OCI-LY1 (cell line): Measurements from ENCODE around the gene HAND2.

Experiments used
- H2AFZ ChIP-seq: fragments of 200-600 bp; sonication (generic), shearing (Covaris generic); 2 replicates; pipeline ENCODE4 v1.6.0; 2014; ENCODE audit warnings: antibody characterized with exemption, mild to moderate bottlenecking, low read length
- H3F3A ChIP-seq: fragments of 200-600 bp; sonication (generic), shearing (Covaris generic); 2 replicates; pipeline ENCODE4 v1.6.0; 2014; ENCODE audit warnings: mild to moderate bottlenecking, antibody characterized with exemption, low read length, moderate library complexity; ENCODE audit not compliant: insufficient read depth
- H3K27ac ChIP-seq: fragments of 200-600 bp; sonication (generic); 2 replicates; pipeline ENCODE4 v1.5.1; 2014; ENCODE audit warnings: low read length, mixed run types, mild to moderate bottlenecking, low read depth; ENCODE audit not compliant: poor library complexity, severe bottlenecking
- H3K27me3 ChIP-seq: fragments of 200-600 bp; sonication (generic); 2 replicates; pipeline ENCODE4 v1.6.0; 2014; ENCODE audit warnings: antibody characterized with exemption, mild to moderate bottlenecking, low read length, moderate library complexity; ENCODE audit not compliant: insufficient read depth
- H3K36me3 ChIP-seq: fragments of 200-600 bp; sonication (generic); 2 replicates; pipeline ENCODE4 v1.6.1; 2014; ENCODE audit warnings: mild to moderate bottlenecking, antibody characterized with exemption, low read length, moderate library complexity, mixed read lengths; ENCODE audit not compliant: insufficient read depth
- H3K4me1 ChIP-seq: fragments of 200-600 bp; sonication (generic); 2 replicates; pipeline ENCODE4 v1.5.1; 2014; ENCODE audit warnings: mild to moderate bottlenecking, low read length, moderate library complexity; ENCODE audit not compliant: insufficient read depth, severe bottlenecking
- H3K4me2 ChIP-seq: fragments of 200-600 bp; sonication (generic), shearing (Covaris generic); 2 replicates; pipeline ENCODE4 v1.6.1; 2014; ENCODE audit warnings: low read length
- H3K4me3 ChIP-seq: fragments of 200-600 bp; sonication (generic); 2 replicates; pipeline ENCODE4 v1.5.1; 2014; ENCODE audit warnings: low read length, low read depth, mild to moderate bottlenecking, mixed read lengths; ENCODE audit not compliant: poor library complexity, severe bottlenecking
- H3K79me2 ChIP-seq: fragments of 200-600 bp; shearing (Covaris generic); 2 replicates; pipeline ENCODE4 v1.6.1; 2016; ENCODE audit warnings: mixed run types, low read length, mixed read lengths; ENCODE audit not compliant: insufficient read depth
- H3K9ac ChIP-seq: fragments of 200-600 bp; sonication (generic), shearing (Covaris generic); 2 replicates; pipeline ENCODE4 v1.6.1; 2014; ENCODE audit warnings: mild to moderate bottlenecking, low read length, mixed read lengths
- H3K9me2 ChIP-seq: fragments of 200-600 bp; sonication (generic), shearing (Covaris generic); 2 replicates; pipeline ENCODE4 v1.6.1; 2014; ENCODE audit warnings: low read depth, mild to moderate bottlenecking, low read length, mixed read lengths
- H3K9me3 ChIP-seq: fragments of 200-600 bp; shearing (Covaris generic); 2 replicates; pipeline ENCODE4 v1.6.1; 2014; ENCODE audit warnings: low read length, mixed read lengths
- H4K20me1 ChIP-seq: fragments of 200-600 bp; sonication (generic), shearing (Covaris generic); 2 replicates; pipeline ENCODE4 v1.6.0; 2016; ENCODE audit warnings: mild to moderate bottlenecking, low read length; ENCODE audit not compliant: insufficient read depth
- EZH2 ChIP-seq: fragments of 200-600 bp; sonication (generic), shearing (Covaris generic); IDR thresholded peaks from 2 replicates; pipeline ENCODE4 v1.8.0; 2017; ENCODE audit warnings: borderline replicate concordance, mixed run types, mild to moderate bottlenecking, antibody characterized with exemption, low read length, moderate library complexity, mixed read lengths
- TF ChIP-seq, protein P1 (sequence below): fragments of 200-600 bp; sonication (generic), shearing (Covaris generic); IDR thresholded peaks from 2 replicates; pipeline ENCODE4 v1.5.1; 2017; ENCODE audit warnings: mild to moderate bottlenecking, antibody characterized with exemption, low read length, moderate library complexity, mixed read lengths

Gene HAND2

DNA sequence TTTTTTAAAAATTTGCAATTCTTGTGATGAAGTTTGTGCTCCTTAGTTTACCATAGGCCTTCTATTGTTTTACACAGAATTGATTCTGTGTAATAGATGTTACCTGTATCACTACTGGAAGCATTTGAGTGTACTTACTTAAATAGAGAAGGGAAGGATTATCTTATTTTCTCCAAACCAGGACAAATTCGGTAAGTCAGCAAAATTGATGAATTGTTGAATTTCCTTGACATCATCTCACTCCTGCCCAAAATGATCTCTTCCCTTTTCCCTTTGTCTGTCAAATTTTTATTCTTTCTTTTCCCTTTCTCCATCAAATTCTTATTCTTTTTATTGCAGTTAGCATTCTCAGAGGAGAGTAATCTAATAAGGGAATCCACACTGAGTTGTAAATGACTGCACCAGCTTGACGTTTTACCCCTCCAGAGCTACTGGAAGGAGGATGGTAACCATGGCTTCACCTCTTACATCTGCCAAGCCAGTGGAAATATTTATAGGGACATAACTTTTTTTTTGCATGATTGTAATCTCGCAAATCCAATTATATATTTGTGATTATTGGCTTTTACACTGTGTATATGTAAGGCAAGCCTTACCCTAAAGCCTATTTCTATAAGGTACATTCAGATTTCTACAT is 42.6 kb upstream of the HAND2 start:
- Histone ChIP-seq H3K9ac (no peak overlapping the region), H3K4me1 (no peaks in the 10 kb centered on the region), H3K27ac (no peak overlapping the region), H3K4me2 (no peak overlapping the region), H3K9me2 (no peaks in the 10 kb centered on the region), H3K4me3 (no peak overlapping the region), H2AFZ (no peak overlapping the region), H3K27me3 (no peaks in the 10 kb centered on the region), H3F3A (no peaks in the 10 kb centered on the region), H3K36me3 (no peaks in the 10 kb centered on the region), H4K20me1 (no peaks in the 10 kb centered on the region), H3K9me3 (no peaks in the 10 kb centered on the region), H3K79me2 (no peaks in the 10 kb centered on the region)
- no peak for TF ChIP-seq EZH2
- TF ChIP-seq, protein P1, sequence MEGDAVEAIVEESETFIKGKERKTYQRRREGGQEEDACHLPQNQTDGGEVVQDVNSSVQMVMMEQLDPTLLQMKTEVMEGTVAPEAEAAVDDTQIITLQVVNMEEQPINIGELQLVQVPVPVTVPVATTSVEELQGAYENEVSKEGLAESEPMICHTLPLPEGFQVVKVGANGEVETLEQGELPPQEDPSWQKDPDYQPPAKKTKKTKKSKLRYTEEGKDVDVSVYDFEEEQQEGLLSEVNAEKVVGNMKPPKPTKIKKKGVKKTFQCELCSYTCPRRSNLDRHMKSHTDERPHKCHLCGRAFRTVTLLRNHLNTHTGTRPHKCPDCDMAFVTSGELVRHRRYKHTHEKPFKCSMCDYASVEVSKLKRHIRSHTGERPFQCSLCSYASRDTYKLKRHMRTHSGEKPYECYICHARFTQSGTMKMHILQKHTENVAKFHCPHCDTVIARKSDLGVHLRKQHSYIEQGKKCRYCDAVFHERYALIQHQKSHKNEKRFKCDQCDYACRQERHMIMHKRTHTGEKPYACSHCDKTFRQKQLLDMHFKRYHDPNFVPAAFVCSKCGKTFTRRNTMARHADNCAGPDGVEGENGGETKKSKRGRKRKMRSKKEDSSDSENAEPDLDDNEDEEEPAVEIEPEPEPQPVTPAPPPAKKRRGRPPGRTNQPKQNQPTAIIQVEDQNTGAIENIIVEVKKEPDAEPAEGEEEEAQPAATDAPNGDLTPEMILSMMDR = no peak

DNA sequence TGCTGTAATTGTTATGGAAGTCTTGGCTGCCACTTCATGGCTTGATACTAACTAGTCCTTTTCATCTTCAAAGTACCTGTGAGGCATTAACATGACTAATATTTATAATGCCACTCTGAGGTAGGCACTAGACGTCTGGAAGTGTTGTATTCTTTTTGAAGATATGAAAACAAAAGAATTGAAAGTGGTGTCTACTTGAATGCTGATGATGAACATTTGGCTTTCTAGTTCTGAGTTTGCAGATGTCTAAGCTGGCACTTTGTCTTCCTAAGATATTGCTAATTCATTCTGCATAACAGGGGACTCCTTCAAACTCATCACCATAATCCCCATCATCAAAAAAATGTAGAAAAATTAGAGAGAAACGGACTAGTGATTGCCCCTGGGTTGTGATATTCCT is 41.6 kb upstream of the HAND2 start:
- H2AFZ ChIP-seq = no peak overlapping the region
- H4K20me1 ChIP-seq = no peaks in the 10 kb centered on the region
- no peaks in the 10 kb centered on the region for H3K9me2 ChIP-seq
- H3K9ac ChIP-seq = no peak overlapping the region
- no peak overlapping the region for H3K4me2 ChIP-seq
- no peak for TF ChIP-seq EZH2
- TF ChIP-seq, protein P1 = no peak
- H3K36me3 ChIP-seq = no peaks in the 10 kb centered on the region
- H3K79me2 ChIP-seq = no peaks in the 10 kb centered on the region
- no peak overlapping the region for H3K4me3 ChIP-seq
- H3K4me1 ChIP-seq = no peaks in the 10 kb centered on the region
- no peaks in the 10 kb centered on the region for H3F3A ChIP-seq
- no peaks in the 10 kb centered on the region for H3K27me3 ChIP-seq
- no peaks in the 10 kb centered on the region for H3K9me3 ChIP-seq
- no peak overlapping the region for H3K27ac ChIP-seq

DNA sequence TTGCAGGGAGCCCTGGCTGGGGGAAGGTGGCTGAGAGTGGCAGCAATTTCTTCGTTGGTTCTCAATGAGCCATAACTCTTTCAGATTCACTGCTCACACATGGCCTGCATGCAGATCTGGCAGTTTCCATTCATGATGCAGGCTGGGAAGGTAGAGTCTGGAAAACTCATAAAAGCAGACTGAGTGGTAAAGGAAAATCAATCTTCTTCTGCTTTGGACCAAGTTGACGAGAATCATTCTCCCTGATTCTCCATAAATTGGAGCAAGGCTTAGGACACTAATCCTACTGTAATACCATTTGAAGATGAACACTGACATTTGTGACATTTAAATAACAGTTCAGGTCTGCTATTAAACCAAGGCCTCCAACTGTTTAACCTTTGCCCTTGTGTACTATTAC is 35.3 kb upstream of the HAND2 start:
- Histone ChIP-seq H3K4me1 (no peaks in the 10 kb centered on the region), H2AFZ (no peak overlapping the region), H3K79me2 (no peaks in the 10 kb centered on the region), H4K20me1 (no peaks in the 10 kb centered on the region), H3K4me3 (no peak overlapping the region), H3K36me3 (no peaks in the 10 kb centered on the region), H3F3A (no peaks in the 10 kb centered on the region), H3K27ac (no peak overlapping the region), H3K4me2 (no peak overlapping the region), H3K9me2 (no peaks in the 10 kb centered on the region), H3K9me3 (no peaks in the 10 kb centered on the region), H3K9ac (no peak overlapping the region), H3K27me3 (no peaks in the 10 kb centered on the region)
- TF ChIP-seq, protein P1 = no peak
- TF ChIP-seq EZH2 = no peak
